Naive thymus-derived CD8-positive, alpha-beta T cell (primary cell): ENCODE data around the gene CHST8. TPM values are rescaled to one million over a fixed set of nuclear protein-coding genes. Genes with fewer than 3 reads are reported as not detected.
A peak's percentile ranks its signal among the peaks of the same experiment; 100 is the strongest.

ENCODE experiments used
- ATAC-seq, 2 donors: fragments of 150-1000 bp; cut with Tn5 transposase in 1 of 2; sonication (Bioruptor Pico), chemical (Tn5 transposase) in 1 of 2; 1 replicate in 1 of 2; 2 replicates in 1 of 2; pipeline ENCODE4 v1.10.0; 2021; ENCODE audit warnings: mild to moderate bottlenecking in 2 of 2, moderate library complexity in 2 of 2
- POLR2A ChIA-PET: fragments of 350-600 bp; sonication (Branson Sonifier 250); formaldehyde crosslinking; loops from one replicate; lab custom pipeline; 2021; ENCODE audit warnings: antibody characterized with exemption; lab: Charles Lee
- DNase-seq, 10 donors: peaks; one replicate each; pipeline versions ENCODE4 v3.0.0 to v3.0.0-alpha.2; 2020 to 2022
- H3K27ac Mint-ChIP-seq, 10 donors: one replicate each; pipeline ENCODE4 v1.8.0; 2020 to 2022; ENCODE audit warnings: mild to moderate bottlenecking in 10 of 10, mixed read lengths in 10 of 10, moderate library complexity in 4 of 10, inconsistent platforms in 1 of 10
- H3K27me3 Mint-ChIP-seq, 5 donors: one replicate each; pipeline ENCODE4 v1.8.0; 2021 to 2022; ENCODE audit warnings: mixed read lengths in 5 of 5
- H3K36me3 Mint-ChIP-seq, 3 donors: one replicate each; pipeline ENCODE4 v1.8.0; 2020 to 2022; ENCODE audit warnings: mixed read lengths in 3 of 3, mild to moderate bottlenecking in 2 of 3, inconsistent platforms in 1 of 3
- H3K4me1 Mint-ChIP-seq, 4 donors: one replicate each; pipeline ENCODE4 v1.8.0; 2021 to 2022; ENCODE audit warnings: mixed read lengths in 4 of 4
- H3K4me3 Mint-ChIP-seq, 10 donors: one replicate each; pipeline ENCODE4 v1.8.0; 2020 to 2022; ENCODE audit warnings: mild to moderate bottlenecking in 10 of 10, mixed read lengths in 10 of 10, moderate library complexity in 6 of 10, inconsistent platforms in 1 of 10
- H3K9me3 Mint-ChIP-seq, 9 donors: one replicate each; pipeline ENCODE4 v1.8.0; 2020 to 2022; ENCODE audit warnings: mixed read lengths in 9 of 9, mild to moderate bottlenecking in 3 of 9, inconsistent platforms in 1 of 9, moderate library complexity in 1 of 9
- polyA plus RNA-seq, 3 donors: library from polyadenylated mRNA; unstranded; fragments of 300-500 nt; fragmentation: Illumina TruSeq; gene quantifications; one replicate each; pipeline ENCODE4 v1.2.3, GENCODE V29; 2021
- total RNA-seq, 8 experiments: library from RNA in 2 of 8; stranded (reverse) in 2 of 8; gene quantifications; one replicate each; pipeline ENCODE4 v1.2.3 and lab custom pipeline; 2021 to 2026

Gene CHST8
- total and polyA plus RNA-seq, 5 experiments from 2014 or later, result not detected

- no peaks in the 10 kb centered on the region for H3K9me3 Mint-ChIP-seq
- H3K4me1 Mint-ChIP-seq, result peaks cover 0 to 3% (median 2%) of the 10 kb centered on the region in 4 donors
- peak in 1 of 10 donors; percentile 21 for DNase-seq
- H3K36me3 Mint-ChIP-seq, result no peaks in the 10 kb centered on the region
- POLR2A ChIA-PET, result no interaction called here
- peak overlapping the region in 2 of 10 donors; percentile 4 to 52 for H3K27ac Mint-ChIP-seq
- no peak overlapping the region for H3K4me3 Mint-ChIP-seq
- ATAC-seq, result no peak
- peaks cover 0 to 9% (median 4%) of the 10 kb centered on the region in 5 donors for H3K27me3 Mint-ChIP-seq
Measured at GRCh38 chr19:33805840-33806433, 184.2 kb downstream of the CHST8 start.

DNA sequence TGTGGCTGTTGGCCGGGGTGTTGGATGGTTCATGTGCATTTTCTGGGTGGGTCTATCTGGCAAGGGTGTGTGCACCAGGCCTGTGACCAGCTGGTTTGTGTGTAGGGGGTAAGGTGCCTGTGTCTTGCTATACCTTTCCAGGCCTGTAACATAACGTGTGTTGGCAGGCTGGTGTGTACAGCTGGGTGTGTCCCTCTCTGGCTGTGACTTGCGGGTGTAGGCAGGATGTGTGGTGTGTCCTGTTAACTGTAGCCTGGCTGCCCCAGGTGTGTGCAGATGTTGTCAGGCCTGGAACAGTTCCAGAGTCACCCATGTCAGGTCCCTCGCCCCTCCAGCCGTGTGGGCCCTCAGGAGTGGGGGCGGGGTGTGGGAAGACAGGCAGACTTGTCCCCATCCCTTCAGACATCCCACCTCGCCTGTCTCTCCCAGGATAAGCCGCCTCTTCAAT is 184.7 kb downstream of the CHST8 start:
- ATAC-seq (no peak), DNase-seq (peak in 1 of 10 donors; percentile 24)
- Mint-ChIP-seq H3K4me1 (peaks cover 0 to 3% (median 2%) of the 10 kb centered on the region in 4 donors), H3K36me3 (no peaks in the 10 kb centered on the region), H3K27me3 (peaks cover 0 to 9% (median 4%) of the 10 kb centered on the region in 5 donors), H3K27ac (peak overlapping the region in 1 of 10 donors; percentile 52), H3K9me3 (no peaks in the 10 kb centered on the region), H3K4me3 (no peak overlapping the region)
- POLR2A ChIA-PET, result no interaction called here

GRCh38 chr19:33808399-33808798 is 186.6 kb downstream of the CHST8 start:
- ATAC-seq (no peak), DNase-seq (peak in 1 of 10 donors; percentile 7)
- no peaks in the 10 kb centered on the region for H3K36me3 Mint-ChIP-seq
- no peak overlapping the region for H3K4me3 Mint-ChIP-seq
- POLR2A ChIA-PET, result no interaction called here
- H3K27me3 Mint-ChIP-seq, result peaks cover 0 to 2% (median 0%) of the 10 kb centered on the region in 5 donors
- H3K9me3 Mint-ChIP-seq, result no peaks in the 10 kb centered on the region
- H3K4me1 Mint-ChIP-seq, result peaks cover 0 to 3% (median 2%) of the 10 kb centered on the region in 4 donors
- H3K27ac Mint-ChIP-seq, result no peak overlapping the region

DNA sequence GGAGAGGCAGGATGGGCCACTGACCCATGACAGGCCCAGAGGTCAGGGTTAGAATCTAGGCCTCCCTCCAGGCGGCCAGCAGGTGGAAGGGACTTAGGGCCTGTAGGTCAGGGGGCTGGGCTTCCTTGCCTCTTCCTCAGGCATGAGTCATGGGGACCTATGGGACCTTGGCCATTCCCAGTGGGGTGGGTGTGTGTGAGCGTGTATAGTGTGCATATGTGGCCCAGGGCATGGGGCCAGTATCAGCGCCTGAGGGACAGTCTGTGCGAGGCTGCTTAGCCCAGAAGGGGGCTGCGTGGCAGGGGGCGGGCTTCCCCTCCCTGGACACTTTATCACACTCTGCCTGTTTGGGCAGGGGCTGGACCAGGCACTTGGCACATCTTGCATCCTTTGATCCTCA is 188.2 kb downstream of the CHST8 start:
- POLR2A ChIA-PET, result no interaction called here
- DNase-seq (no peak), ATAC-seq (no peak)
- no peaks in the 10 kb centered on the region for H3K36me3 Mint-ChIP-seq
- no peaks in the 10 kb centered on the region for H3K9me3 Mint-ChIP-seq
- peaks cover 0 to 8% (median 2%) of the 10 kb centered on the region in 5 donors for H3K27me3 Mint-ChIP-seq
- H3K4me3 Mint-ChIP-seq, result no peak overlapping the region
- peaks cover 0 to 3% (median 2%) of the 10 kb centered on the region in 4 donors for H3K4me1 Mint-ChIP-seq
- H3K27ac Mint-ChIP-seq, result no peak overlapping the region

DNA sequence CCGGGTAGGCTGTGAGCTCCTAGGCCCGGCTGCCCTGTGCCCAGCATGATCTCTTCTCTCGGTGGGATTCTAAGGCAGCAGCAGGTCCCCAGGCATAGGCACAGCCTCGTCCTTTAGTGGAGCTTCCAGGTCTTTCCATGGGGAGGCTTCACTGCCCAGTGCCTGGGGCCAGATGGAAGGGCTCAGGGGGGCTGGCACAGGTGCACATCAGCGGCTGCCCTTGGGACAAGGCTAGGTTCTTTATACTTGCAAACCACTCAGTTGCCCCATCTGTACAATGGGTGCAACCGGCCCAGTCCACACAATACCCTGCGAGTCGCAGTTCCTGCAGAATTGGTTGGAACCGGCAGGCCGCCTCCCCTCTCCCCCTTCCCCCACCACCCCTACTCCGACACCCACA is 189.1 kb downstream of the CHST8 start:
- H3K4me3 Mint-ChIP-seq, result no peak overlapping the region
- ATAC-seq, result no peak
- no peaks in the 10 kb centered on the region for H3K36me3 Mint-ChIP-seq
- H3K9me3 Mint-ChIP-seq, result no peaks in the 10 kb centered on the region
- POLR2A ChIA-PET, result no interaction called here
- H3K27ac Mint-ChIP-seq, result peak overlapping the region in 1 of 10 donors; percentile 48
- peaks cover 0 to 3% (median 2%) of the 10 kb centered on the region in 4 donors for H3K4me1 Mint-ChIP-seq
- no peak for DNase-seq
- H3K27me3 Mint-ChIP-seq, result peaks cover 0 to 8% (median 3%) of the 10 kb centered on the region in 5 donors

DNA sequence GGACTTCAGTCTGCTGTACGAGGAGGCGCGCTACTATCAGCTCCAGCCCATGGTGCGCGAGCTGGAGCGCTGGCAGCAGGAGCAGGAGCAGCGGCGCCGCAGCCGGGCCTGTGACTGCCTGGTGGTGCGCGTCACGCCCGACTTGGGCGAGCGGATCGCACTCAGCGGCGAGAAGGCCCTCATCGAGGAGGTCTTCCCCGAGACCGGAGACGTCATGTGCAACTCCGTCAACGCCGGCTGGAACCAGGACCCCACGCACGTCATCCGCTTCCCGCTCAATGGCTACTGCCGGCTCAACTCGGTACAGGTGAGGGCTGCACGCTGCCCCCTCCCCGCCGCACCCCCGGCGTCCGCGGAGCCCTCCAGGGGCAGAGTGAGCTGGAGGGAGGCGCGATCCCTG is 189.5 kb downstream of the CHST8 start:
- POLR2A ChIA-PET, result no interaction called here
- ATAC-seq (no peak), DNase-seq (no peak)
- H3K36me3 Mint-ChIP-seq, result no peaks in the 10 kb centered on the region
- no peak overlapping the region for H3K4me3 Mint-ChIP-seq
- peaks cover 0 to 1% (median under 1%) of the 10 kb centered on the region in 4 donors for H3K4me1 Mint-ChIP-seq
- peaks cover 0 to 8% (median 3%) of the 10 kb centered on the region in 5 donors for H3K27me3 Mint-ChIP-seq
- H3K27ac Mint-ChIP-seq, result no peak overlapping the region
- no peaks in the 10 kb centered on the region for H3K9me3 Mint-ChIP-seq

DNA sequence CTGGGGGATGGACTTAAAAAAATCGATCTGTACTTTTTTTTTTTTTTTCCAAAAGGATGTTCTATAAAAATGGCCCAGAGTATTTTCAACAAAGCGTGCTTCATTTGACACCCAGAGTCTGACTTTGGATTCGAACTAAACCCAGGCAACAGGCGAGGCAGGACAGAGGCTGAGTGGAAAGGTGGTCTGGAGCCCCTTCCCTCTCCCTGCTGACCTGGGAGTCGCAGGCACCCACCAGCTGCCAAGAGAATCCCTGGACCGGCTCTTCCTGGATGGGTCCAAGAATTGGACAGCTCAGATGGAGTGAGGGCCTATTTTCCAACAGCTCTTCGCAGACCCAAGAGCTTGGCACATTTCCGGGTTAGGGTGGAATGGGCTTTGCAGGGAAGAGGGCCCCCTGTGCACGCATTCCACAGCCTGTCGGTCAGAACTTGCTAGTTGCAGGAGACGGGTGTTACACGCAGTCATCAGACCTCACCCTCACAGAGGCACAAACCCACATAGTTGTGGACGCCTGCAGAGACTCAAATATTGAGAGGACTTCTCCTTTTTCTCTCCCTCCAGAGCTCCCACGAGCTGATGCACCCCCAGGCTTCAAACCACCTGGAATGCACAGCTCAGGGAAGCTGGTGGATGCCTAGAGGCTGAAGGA is 190.1 kb downstream of the CHST8 start:
- Mint-ChIP-seq H3K36me3 (no peaks in the 10 kb centered on the region), H3K4me3 (no peak overlapping the region), H3K4me1 (peaks cover 0 to 2% (median 0%) of the 10 kb centered on the region in 4 donors), H3K9me3 (no peaks in the 10 kb centered on the region), H3K27me3 (peaks cover 2 to 8% (median 4%) of the 10 kb centered on the region in 5 donors), H3K27ac (no peak overlapping the region)
- POLR2A ChIA-PET, result no interaction called here
- DNase-seq (peak in 1 of 10 donors; percentile 45), ATAC-seq (no peak)

DNA sequence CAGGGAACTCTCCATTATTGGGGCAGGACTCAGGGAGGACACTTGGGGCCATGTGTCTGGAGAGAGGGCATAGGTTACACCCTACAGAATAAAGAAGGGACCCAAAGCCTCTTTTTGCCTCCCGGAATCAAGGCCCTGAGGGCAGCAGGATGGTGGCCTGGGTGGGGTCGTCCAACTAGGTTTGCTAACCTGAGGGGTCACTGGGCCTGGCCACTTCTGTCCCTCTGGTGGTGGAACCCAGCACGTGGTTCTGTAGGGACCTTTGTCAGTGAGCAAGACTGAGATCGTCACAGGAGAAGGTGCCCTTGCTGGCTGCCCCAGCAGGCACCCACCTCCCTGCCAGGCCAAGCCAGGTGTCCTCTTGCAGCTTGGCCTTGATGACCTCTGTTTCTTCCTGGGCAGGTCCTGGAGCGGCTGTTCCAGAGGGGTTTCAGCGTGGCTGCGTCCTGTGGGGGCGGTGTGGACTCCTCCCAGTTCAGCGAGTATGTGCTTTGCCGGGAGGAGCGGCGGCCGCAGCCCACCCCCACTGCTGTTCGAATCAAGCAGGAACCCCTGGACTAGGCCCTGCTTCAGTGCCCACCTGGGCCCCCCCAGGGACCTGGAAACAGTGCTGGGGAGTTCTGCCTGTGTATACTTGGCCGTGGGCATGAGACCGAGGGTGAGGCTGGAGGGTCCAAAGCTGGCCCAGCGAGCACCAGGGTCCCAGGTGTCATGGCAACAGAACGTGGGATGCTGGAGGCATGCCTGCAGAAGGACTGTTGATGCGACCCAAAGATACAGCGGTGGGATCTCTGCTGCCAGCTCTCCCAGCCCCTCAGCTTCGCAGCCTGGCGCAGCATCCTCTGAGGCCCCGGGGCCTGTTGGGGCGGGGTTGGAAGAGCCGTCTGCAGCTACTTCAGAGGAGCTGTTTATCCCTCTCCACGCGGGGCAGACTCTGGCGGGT is 190.9 kb downstream of the CHST8 start:
- H3K27me3 Mint-ChIP-seq, result peaks cover 2 to 9% (median 7%) of the 10 kb centered on the region in 5 donors

GRCh38 chr19:33813391-33814101 is 191.8 kb downstream of the CHST8 start:
- Mint-ChIP-seq H3K9me3 (no peaks in the 10 kb centered on the region), H3K27me3 (peaks cover 2 to 9% (median 6%) of the 10 kb centered on the region in 5 donors), H3K4me3 (no peak overlapping the region), H3K36me3 (no peaks in the 10 kb centered on the region), H3K4me1 (peaks cover 0 to 17% (median 0%) of the 10 kb centered on the region in 4 donors), H3K27ac (peak overlapping the region in 1 of 10 donors; percentile 29)
- DNase-seq (peak in 1 of 10 donors; percentile 45), ATAC-seq (no peak)
- POLR2A ChIA-PET, result interaction anchor here (0.5 kb wide), 1 partner anchor 82 kb away, joined by 3 read pairs; no protein-coding TSS in a partner anchor

More for the DNA sequence above, 190.9 kb downstream of the CHST8 start:
- Mint-ChIP-seq H3K4me3 (no peak overlapping the region), H3K27ac (no peak overlapping the region), H3K4me1 (peaks cover 0 to 9% (median 0%) of the 10 kb centered on the region in 4 donors), H3K9me3 (no peaks in the 10 kb centered on the region), H3K36me3 (no peaks in the 10 kb centered on the region)
- DNase-seq (peak in 1 of 10 donors; percentile 46), ATAC-seq (no peak)
- POLR2A ChIA-PET, result no interaction called here

- no peak for DNase-seq
- H3K27ac Mint-ChIP-seq, result no peak overlapping the region
- POLR2A ChIA-PET, result interaction anchor here (0.5 kb wide), 1 partner anchor 81 kb away, joined by 3 read pairs; no protein-coding TSS in a partner anchor
Measured at GRCh38 chr19:33814181-33815165, 192.7 kb downstream of the CHST8 start.

More at GRCh38 chr19:33814181-33815165, 192.7 kb downstream of the CHST8 start:
- H3K36me3 Mint-ChIP-seq, result no peaks in the 10 kb centered on the region
- no peak overlapping the region for H3K4me3 Mint-ChIP-seq
- ATAC-seq, result no peak
- H3K9me3 Mint-ChIP-seq, result no peaks in the 10 kb centered on the region
- H3K4me1 Mint-ChIP-seq, result peaks cover 4 to 25% (median 4%) of the 10 kb centered on the region in 4 donors
- H3K27me3 Mint-ChIP-seq, result peaks cover 2 to 12% (median 8%) of the 10 kb centered on the region in 5 donors
